ENCODE data around the gene MROH9.

MROH9 gene

GRCh38 chr1:171090604-171091003, 155.3 kb downstream of the MROH9 start, which contains the start of gene FMO3:
FMO3 (plus strand) TSS chr1:171090905; CDS start chr1:171092659, 1,754 bp downstream.
- DNase-seq = no peak
- no peak within 1 kb of the TSS for H3K4me3 Mint-ChIP-seq
- TF ChIP-seq CTCF (IDR thresholded peaks at IDR 0.05) = no peak
- H3K36me3 Mint-ChIP-seq (ENCODE audit: low read depth) = no peaks in the 10 kb centered on the region
- no peaks in the 10 kb centered on the region for H3K4me1 Mint-ChIP-seq
- H3K27ac Mint-ChIP-seq = no peak within 1 kb of the TSS
- H3K9me3 Mint-ChIP-seq = peaks cover 4% of the 10 kb centered on the region
- peaks cover 6% of the 10 kb centered on the region for H3K27me3 Mint-ChIP-seq (ENCODE audit: low read depth, poor library complexity)

DNA sequence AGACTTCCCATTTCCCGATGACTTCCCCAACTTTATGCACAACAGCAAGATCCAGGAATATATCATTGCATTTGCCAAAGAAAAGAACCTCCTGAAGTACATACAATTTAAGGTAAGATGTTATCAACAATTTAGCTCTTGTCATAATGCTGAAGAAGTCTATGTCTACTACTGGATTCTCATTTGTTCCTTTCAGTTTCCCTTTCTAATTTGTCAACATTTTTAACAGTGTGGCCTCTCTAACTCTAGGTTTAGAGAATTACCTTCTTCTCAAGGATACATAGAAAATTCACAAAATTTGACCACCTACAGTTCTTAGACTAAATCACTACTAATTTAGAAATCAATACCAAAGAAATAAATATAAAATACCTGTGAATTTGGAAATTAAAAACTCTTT, 168.5 kb downstream of the MROH9 start:
- Mint-ChIP-seq H3K27me3 (ENCODE audit: low read depth, poor library complexity) (no peaks in the 10 kb centered on the region), H3K4me1 (no peaks in the 10 kb centered on the region), H3K9me3 (no peaks in the 10 kb centered on the region), H3K36me3 (ENCODE audit: low read depth) (no peaks in the 10 kb centered on the region), H3K27ac (no peak overlapping the region), H3K4me3 (no peak overlapping the region)
- DNase-seq = no peak
- no peak for TF ChIP-seq CTCF (IDR thresholded peaks at IDR 0.05)

GRCh38 chr1:171107262-171107940, 172.1 kb downstream of the MROH9 start:
- Mint-ChIP-seq H3K27me3 (ENCODE audit: low read depth, poor library complexity) (peaks cover 2% of the 10 kb centered on the region), H3K4me1 (no peaks in the 10 kb centered on the region), H3K27ac (no peak overlapping the region), H3K36me3 (ENCODE audit: low read depth) (no peaks in the 10 kb centered on the region), H3K4me3 (no peak overlapping the region), H3K9me3 (no peaks in the 10 kb centered on the region)
- no peak for DNase-seq
- TF ChIP-seq CTCF (IDR thresholded peaks at IDR 0.05) = no peak

- H3K4me1 Mint-ChIP-seq = no peaks in the 10 kb centered on the region
- peaks cover 6% of the 10 kb centered on the region for H3K27me3 Mint-ChIP-seq (ENCODE audit: low read depth, poor library complexity)
- H3K27ac Mint-ChIP-seq = no peak overlapping the region
- H3K36me3 Mint-ChIP-seq (ENCODE audit: low read depth) = no peaks in the 10 kb centered on the region
- H3K9me3 Mint-ChIP-seq = no peaks in the 10 kb centered on the region
- no peak overlapping the region for H3K4me3 Mint-ChIP-seq
- TF ChIP-seq CTCF (IDR thresholded peaks at IDR 0.05) = no peak
- DNase-seq = no peak
Observed at GRCh38 chr1:171107969-171108368, 172.6 kb downstream of the MROH9 start.

DNA sequence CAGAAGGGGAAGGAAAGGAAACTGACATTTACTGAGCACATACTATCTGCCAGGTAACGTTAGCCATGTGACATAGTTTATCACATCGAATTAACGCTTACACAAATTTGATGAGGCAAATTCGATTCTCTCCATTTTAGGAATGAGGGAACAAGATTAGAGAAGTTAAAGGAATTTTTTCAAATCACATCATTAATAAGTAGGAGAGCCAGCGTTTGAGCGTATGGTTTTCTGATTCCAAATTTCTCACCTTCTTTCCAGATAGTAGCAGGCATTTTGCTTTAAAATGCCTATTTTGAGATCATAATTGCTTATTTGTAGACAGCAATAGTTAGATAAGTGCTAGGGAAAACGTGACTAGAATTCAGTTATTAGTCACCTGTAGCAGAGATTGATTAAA, 174.6 kb downstream of the MROH9 start:
- no peak for TF ChIP-seq CTCF (IDR thresholded peaks at IDR 0.05)

More for the DNA sequence above, 174.6 kb downstream of the MROH9 start:
- no peak overlapping the region for H3K4me3 Mint-ChIP-seq
- no peak overlapping the region for H3K27ac Mint-ChIP-seq
- peaks cover 6% of the 10 kb centered on the region for H3K27me3 Mint-ChIP-seq (ENCODE audit: low read depth, poor library complexity)
- no peaks in the 10 kb centered on the region for H3K9me3 Mint-ChIP-seq
- no peak for DNase-seq
- no peaks in the 10 kb centered on the region for H3K36me3 Mint-ChIP-seq (ENCODE audit: low read depth)
- no peaks in the 10 kb centered on the region for H3K4me1 Mint-ChIP-seq
